HL-60 (cell line): Measurements from ENCODE around the gene TRH.

ENCODE experiments used
- DNase-seq, 2 experiments: peaks; one replicate each; pipeline ENCODE4 v3.0.0-alpha.2; 2010 to 2020; ENCODE audit warnings: low read depth in 1 of 2, low spot score in 1 of 2
- H3K27ac ChIP-seq: fragments of 250-450 bp; sonication (Bioruptor Pico); replicated peaks from 2 replicates; pipeline ENCODE4 v1.5.1; 2020; ENCODE audit warnings: mild to moderate bottlenecking, moderate library complexity
- H3K27me3 ChIP-seq: fragments of 250-450 bp; sonication (Bioruptor Pico); 2 replicates; pipeline ENCODE4 v1.5.1; 2021; ENCODE audit warnings: mild to moderate bottlenecking, moderate library complexity; ENCODE audit not compliant: insufficient read depth, poor library complexity, severe bottlenecking
- H3K4me3 ChIP-seq: replicated peaks from 2 replicates; pipeline ENCODE4 v1.5.1; 2011; ENCODE audit warnings: mild to moderate bottlenecking, control low read depth, low read length; ENCODE audit not compliant: insufficient read depth
- GABPA ChIP-seq: IDR thresholded peaks from 2 replicates; pipeline ENCODE4 v1.6.1; 2012; ENCODE audit warnings: low read depth
- POLR2AphosphoS5 ChIP-seq: IDR thresholded peaks from 2 replicates; pipeline ENCODE4 v1.6.1; 2012; ENCODE audit warnings: low read depth
- SPI1 ChIP-seq: IDR thresholded peaks from 2 replicates; pipeline ENCODE4 v1.6.1; 2012; ENCODE audit warnings: low read depth, mild to moderate bottlenecking, borderline replicate concordance
- TF ChIP-seq, protein P1 (sequence below): IDR thresholded peaks from 2 replicates; pipeline ENCODE4 v1.6.1; 2012; ENCODE audit warnings: low read depth; ENCODE audit not compliant: insufficient replicate concordance
- TF ChIP-seq, protein P2 (sequence below): IDR thresholded peaks from one replicate; pipeline ENCODE4 v1.5.1; 2011; ENCODE audit warnings: low read length, control low read depth, inconsistent platforms; ENCODE audit not compliant: insufficient read depth

Gene TRH

DNA sequence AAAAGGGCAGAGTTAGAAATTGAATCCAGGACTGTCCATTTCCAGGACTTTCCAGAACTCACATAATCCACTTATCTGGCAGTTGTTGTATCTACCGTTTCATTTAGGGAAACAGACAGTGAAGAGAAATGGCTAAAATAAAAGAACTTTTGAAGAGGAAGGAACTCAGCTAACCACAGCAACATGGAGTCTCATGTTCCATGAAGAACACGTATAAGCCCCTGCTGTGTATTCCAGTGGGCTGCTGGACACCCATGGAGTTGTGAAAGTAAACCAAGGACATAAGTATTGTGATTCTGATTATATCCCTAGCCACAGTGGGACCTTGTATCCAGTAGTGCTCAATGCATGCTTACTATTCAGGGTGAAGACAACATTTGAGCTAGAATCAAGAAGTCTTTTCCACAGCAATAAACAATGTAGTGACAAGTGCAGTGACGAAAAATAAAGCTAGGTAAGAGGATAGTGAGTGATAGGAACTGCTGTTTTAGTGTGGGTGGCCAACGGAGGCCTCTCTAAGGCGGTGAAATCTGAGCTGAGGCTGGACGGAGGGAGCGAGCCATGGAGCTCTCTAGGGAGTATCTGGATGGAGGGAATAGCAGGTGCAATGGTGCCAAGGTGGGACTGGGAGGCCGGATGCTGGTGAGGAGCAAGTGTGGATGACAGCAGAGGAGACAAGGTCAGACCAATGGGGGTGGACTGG, 26.8 kb upstream of the TRH start:
- no peaks in the 10 kb centered on the region for H3K27me3 ChIP-seq
- H3K27ac ChIP-seq: peak overlapping the region; percentile 64
- no peak for TF ChIP-seq GABPA
- no peak for TF ChIP-seq POLR2AphosphoS5
- TF ChIP-seq, protein P1, sequence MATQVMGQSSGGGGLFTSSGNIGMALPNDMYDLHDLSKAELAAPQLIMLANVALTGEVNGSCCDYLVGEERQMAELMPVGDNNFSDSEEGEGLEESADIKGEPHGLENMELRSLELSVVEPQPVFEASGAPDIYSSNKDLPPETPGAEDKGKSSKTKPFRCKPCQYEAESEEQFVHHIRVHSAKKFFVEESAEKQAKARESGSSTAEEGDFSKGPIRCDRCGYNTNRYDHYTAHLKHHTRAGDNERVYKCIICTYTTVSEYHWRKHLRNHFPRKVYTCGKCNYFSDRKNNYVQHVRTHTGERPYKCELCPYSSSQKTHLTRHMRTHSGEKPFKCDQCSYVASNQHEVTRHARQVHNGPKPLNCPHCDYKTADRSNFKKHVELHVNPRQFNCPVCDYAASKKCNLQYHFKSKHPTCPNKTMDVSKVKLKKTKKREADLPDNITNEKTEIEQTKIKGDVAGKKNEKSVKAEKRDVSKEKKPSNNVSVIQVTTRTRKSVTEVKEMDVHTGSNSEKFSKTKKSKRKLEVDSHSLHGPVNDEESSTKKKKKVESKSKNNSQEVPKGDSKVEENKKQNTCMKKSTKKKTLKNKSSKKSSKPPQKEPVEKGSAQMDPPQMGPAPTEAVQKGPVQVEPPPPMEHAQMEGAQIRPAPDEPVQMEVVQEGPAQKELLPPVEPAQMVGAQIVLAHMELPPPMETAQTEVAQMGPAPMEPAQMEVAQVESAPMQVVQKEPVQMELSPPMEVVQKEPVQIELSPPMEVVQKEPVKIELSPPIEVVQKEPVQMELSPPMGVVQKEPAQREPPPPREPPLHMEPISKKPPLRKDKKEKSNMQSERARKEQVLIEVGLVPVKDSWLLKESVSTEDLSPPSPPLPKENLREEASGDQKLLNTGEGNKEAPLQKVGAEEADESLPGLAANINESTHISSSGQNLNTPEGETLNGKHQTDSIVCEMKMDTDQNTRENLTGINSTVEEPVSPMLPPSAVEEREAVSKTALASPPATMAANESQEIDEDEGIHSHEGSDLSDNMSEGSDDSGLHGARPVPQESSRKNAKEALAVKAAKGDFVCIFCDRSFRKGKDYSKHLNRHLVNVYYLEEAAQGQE: no peak
- TF ChIP-seq, protein P2, sequence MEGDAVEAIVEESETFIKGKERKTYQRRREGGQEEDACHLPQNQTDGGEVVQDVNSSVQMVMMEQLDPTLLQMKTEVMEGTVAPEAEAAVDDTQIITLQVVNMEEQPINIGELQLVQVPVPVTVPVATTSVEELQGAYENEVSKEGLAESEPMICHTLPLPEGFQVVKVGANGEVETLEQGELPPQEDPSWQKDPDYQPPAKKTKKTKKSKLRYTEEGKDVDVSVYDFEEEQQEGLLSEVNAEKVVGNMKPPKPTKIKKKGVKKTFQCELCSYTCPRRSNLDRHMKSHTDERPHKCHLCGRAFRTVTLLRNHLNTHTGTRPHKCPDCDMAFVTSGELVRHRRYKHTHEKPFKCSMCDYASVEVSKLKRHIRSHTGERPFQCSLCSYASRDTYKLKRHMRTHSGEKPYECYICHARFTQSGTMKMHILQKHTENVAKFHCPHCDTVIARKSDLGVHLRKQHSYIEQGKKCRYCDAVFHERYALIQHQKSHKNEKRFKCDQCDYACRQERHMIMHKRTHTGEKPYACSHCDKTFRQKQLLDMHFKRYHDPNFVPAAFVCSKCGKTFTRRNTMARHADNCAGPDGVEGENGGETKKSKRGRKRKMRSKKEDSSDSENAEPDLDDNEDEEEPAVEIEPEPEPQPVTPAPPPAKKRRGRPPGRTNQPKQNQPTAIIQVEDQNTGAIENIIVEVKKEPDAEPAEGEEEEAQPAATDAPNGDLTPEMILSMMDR: no peak
- peak; percentile 32; the same call in 1 of the 2 replicates for TF ChIP-seq SPI1
- no peak for DNase-seq
- no peak overlapping the region for H3K4me3 ChIP-seq

GRCh38 chr3:129950318-129951046, 24.0 kb upstream of the TRH start:
- no peaks in the 10 kb centered on the region for H3K27me3 ChIP-seq
- H3K27ac ChIP-seq: peak overlapping the region; percentile 94
- H3K4me3 ChIP-seq: no peak overlapping the region
- TF ChIP-seq, protein P1: no peak
- TF ChIP-seq POLR2AphosphoS5 (peak; percentile 79), SPI1 (peak; percentile 79), GABPA (no peak)
- TF ChIP-seq, protein P2: no peak
- peak; percentile 64 to 89 for DNase-seq

DNA sequence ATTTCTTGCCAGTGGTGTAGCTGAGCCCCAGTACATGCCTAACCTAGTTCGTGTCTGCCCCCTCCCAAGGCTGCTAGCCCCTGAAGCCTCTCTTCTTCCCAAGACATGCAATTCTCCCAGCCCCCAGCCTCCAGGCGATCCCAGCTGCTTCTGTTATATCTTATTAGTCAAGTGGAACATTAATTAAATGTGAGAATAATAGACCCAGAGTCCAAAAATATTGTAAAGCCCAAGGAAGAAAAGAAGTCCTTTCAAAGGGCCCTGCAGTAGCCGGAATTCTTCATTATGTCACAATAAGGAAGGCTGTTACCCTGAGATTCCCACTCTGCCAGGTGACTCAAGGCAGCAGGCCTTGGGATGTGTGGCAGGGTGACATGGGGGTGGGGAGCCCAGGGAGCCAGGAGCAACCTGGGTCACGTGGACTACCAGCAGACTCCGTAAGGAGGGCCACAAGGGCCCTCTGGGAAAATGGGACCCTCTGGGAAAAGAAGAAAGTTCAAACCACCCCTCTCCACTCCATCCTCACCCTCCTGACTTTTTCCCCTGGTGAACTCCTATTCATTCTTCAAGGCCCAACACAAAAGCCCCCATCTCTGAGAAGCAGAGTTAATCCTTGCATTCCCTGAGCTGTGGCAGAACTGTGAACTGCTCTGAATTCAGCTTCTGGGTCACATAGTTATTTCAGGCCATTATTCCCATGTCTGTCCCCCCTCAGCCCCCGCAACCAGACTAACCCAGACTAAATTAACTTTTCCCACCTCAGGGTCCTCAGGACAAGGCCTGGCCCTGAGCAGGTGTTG, 21.8 kb upstream of the TRH start:
- TF ChIP-seq, protein P1: no peak
- TF ChIP-seq, protein P2: no peak
- TF ChIP-seq GABPA (no peak), POLR2AphosphoS5 (no peak), SPI1 (no peak)
- no peaks in the 10 kb centered on the region for H3K27me3 ChIP-seq
- no peak for DNase-seq
- H3K27ac ChIP-seq: peak overlapping the region; percentile 36
- H3K4me3 ChIP-seq: no peak overlapping the region
